ENCODE data around the gene NFILZ. TPM values are rescaled to one million over a fixed set of nuclear protein-coding genes. Genes with fewer than 3 reads are reported as not detected.
"Not testable (repeated sequence)": the region's sequence is repeated elsewhere in the genome, so short reads cannot be mapped to it uniquely, and the experiment has no call there.

NFILZ gene
- total RNA-seq, 1 experiment from 2014 or later: not detected

DNA sequence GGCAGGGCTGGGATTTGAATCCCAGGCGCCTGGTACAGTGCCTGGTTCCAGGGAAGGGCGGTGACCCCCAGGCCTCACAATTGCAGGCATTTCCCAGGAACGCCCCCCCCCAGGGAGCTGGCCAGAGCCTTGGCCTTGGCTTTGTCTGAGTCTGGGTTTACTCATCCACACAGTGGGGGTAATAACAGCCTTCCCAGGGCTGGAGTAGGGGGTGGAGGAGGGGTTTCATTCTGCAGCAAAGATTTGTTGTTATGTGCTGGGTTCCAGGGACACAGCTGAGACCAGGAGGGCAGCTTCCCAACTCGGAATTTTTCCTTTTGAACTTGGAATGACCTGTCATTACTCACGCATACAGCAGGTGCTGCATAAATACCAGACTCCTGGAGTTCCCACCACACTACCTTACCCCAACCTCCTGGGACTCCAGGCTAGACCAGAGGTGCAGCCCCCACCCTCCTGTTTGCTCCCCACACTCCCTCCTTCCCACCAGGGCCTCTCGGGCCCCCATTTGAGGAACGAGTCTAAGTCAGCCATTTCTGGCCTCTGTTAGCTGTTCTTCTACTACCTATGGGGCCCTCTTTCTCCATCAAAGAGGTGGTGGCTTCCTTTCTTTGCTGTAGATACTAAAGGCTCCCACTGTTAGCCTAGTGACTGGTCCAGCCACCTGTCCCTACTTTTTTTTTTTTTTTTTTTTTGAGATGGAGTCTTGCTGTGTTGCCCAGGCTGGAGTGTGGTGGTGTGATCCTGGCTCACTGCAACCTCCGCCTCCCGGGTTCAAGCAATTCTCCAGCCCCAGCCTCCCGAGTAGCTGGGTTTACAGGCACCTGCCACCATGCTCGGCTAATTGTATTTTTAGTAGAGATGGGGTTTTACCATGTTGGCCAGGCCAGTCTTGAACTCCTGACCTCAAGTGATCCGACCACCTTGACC lies 18.3 kb upstream of the NFILZ start:
- DNase-seq (ENCODE audit: low spot score): peak; percentile 88

DNA sequence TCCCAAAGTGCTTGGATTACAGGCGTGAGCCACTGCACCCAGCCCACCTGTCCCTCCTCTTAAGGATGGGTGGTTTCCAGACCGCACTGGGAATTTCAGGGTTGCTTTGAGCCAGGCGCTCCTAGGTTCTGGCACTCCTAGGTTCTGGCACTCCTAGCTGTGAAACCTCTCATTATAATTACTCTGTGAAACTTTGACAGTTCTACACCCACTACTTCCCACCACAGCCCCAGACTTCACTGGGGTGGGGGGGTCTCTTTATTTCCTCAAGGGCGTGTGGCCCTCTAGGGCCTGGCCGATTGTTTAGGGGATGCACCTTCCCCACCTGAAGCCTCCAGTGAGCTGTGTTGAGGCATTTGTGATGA lies 17.6 kb upstream of the NFILZ start:
- DNase-seq (ENCODE audit: low spot score): no peak

DNA sequence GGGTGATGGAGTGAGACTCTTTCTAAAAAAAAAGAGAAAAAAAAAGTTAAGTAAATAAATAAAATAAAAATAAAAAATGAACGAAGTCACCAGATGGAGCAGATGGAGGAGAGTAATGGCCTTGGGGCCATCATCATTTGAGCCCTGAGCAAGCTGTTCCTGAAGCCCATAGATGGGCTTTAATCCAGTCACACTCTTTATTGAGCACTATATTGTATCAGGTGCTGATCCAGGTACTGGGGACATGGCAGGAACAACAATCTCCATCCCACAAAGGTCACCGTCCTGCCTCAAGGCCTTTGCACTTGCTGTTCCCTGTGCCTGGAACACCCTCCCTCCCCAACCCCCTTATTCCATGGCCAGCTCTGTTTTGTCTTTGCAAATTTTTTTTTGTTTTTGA lies 16.0 kb upstream of the NFILZ start:
- DNase-seq (ENCODE audit: low spot score): no peak

DNA sequence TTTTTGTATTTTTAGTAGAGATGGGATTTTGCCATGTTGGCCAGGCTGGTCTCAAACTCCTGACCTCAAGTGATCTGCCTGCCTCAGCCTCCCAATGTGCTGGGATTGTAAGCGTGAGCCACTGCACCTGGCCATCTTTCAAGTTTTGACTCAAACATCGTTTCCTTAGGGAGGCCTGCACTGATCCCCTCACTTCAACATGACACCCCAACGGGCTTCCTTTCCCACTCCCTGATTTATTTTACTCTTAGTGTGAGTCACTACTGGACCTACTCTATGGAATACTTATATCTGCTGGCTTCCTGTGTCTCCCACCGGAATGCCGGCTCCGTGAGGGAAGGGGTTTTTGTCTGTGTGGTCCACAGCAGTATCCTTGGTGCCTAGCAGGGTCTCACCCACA lies 15.4 kb upstream of the NFILZ start:
- DNase-seq (ENCODE audit: low spot score): peak; percentile 93

DNA sequence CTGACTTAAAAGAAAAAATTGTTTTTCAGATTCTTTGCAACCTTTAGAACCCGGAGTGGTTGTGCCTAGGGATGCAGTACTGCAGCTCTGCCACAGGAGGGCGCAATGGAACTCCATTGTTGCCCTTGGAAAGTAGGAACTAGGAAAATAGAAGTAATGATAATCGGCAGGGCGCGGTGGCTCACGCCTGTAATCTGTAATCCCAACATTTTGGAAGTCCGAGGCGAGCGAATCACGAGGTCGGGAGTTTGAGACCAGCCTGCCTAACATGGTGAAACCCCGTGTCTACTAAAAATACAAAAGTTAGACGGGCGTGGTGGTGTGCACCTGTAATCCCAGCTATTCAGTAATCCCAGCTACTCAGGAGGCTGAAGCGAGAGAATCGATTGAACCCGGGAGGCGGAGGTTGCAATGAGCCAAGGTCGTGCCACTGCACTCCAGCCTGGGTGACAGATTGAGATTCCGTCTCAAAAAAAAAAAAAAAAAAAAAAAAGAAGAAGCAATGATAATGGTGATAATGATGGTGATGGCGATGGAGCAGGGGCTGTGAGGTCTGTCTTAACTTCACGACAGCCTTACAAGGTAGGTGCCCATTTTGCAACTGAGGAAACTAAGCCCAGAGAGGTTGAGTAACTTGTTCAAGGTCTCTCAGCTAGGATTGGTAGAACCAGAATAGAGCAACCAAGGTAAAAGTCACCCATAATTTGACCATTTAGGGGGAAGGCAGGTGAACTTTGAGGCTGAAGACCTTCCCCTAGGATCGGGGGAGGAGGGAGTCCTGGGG lies 14.4 kb upstream of the NFILZ start:
- DNase-seq (ENCODE audit: low spot score): peak; percentile 69

DNA sequence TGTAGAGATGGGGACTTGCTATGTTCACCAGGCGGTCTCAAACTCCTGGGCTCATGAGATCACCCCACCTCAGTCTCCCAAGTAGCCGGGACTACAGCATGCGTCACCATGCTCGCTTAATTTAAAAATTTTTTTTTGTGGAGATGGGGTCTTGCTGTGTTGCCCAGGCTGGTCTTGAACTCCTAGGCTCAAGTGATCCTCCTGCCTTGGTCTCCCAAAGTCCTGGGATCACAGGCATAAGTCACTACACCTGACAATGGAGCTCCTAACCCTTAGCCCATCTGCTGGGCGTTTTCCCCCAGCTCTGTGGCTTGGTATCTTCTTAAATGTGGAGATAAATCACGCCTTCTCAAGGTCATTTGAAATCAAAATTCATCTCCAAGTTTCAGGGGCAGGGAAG lies 13.6 kb upstream of the NFILZ start:
- DNase-seq (ENCODE audit: low spot score): no peak

DNA sequence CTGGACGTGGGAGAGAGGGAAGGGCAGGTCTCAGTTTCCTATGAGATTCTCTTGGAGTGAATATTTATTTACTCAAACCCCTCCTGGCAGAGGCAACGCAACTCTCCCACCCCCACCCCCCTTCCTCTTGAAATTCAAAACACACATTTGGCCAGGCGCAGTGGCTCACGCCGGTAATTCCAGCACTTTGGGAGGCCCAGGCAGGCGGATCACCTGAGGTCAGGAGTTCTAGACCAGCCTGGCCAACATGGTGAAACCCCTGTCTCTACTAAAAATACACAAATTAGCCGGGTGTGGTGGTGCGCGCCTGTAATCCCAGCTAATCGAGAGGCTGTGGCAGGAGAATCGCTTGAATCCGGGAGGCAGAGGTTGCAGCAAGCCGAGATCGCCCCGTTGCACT lies 13.1 kb upstream of the NFILZ start:
- DNase-seq (ENCODE audit: low spot score): not testable (repeated sequence)

DNA sequence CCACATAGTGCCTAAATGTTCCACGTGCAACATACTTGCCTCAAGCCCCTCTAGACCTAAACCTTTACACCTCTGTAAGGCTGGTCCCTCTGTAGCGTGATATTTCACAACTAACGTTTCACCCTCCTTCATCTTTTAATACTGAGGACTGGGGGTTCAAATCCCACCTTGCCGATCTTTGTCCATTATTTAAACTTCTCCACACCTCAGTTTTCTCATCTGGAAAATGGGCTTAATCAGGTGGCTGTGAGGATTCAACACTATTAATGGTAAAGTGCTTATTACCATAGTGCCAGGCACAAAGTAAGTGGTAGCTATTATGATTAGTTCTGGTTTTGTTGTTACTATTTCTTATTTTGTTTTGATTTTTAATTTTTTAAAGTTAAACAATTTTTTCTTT lies 12.4 kb upstream of the NFILZ start:
- no peak for DNase-seq (ENCODE audit: low spot score)

DNA sequence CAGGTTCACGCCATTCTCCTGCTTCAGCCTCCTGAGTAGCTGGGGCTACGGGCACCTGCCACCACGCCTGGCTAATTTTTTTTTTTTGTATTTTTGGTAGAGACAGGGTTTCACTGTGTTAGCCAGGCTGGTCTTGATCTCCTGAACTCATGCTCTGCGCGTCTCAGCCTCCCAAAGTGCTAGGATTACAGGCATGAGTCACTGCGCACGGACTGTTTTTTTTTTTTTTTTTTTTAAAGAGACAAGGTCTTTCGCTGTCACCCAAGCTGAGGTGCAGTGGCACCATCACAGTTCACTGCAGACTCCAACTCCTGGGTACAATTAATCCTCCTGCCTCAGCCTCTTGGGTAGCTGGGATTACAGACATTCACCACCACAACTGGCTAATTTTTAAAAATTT lies 11.7 kb upstream of the NFILZ start:
- no peak for DNase-seq (ENCODE audit: low spot score)

DNA sequence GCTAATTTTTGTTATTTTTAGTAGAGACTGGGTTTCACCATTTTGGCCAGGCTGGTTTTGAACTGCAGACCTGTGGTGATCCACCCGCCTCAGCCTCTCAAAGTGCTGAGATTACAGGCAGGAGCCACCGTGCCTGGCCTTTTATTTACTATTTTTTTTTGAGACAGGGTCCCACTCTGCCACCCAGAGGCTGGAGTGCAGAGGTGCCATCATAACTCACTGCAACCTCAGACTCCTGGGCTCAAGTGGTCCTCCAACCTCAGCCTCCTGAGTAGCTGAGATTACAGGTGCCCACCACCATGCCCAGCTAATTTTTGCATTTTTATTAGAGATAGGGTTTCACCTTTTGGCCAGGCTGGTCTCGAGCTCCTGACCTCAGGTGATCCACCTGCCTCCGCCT lies 7.5 kb upstream of the NFILZ start:
- not testable (repeated sequence) for DNase-seq (ENCODE audit: low spot score)

DNA sequence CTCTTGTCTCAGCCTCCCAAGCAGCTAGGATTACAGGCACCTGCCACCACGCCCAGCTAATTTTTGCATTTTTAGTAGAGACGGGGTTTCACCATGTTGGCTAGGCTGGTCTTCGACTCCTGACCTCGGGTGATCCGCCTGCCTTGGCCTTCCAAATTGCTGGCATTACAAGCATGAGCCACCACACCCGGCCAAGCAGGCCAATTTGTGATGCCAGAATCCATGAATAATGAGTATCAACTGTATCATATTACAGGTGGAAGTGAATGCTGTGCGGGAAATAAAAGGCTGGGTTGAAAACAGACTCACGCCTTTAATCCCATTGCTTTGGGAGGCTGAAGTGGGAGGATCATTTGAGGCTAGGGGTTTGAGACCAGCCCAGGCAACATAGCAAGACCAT lies 3.6 kb upstream of the NFILZ start:
- DNase-seq (ENCODE audit: low spot score): no peak

DNA sequence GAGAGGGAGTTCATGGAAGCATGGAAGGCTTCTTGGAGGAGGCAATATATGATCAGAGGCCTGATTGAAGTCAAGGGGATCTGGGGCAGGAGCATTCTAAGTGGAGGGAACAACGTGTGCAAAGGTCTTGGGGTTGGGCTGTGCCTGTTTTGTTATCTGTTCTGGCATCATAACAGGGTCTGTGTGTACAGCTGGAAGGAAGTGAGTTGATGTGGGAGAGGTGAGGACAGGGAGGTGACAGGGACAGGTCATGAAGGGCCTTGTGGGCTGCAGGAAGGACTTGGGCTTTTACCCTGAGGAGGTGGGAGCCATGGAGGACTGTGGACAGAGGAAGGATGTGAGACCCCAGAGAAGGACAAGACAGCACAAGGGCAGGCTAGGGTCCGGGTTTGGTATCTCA lies 1.2 kb upstream of the NFILZ start:
- no peak for DNase-seq (ENCODE audit: low spot score)

DNA sequence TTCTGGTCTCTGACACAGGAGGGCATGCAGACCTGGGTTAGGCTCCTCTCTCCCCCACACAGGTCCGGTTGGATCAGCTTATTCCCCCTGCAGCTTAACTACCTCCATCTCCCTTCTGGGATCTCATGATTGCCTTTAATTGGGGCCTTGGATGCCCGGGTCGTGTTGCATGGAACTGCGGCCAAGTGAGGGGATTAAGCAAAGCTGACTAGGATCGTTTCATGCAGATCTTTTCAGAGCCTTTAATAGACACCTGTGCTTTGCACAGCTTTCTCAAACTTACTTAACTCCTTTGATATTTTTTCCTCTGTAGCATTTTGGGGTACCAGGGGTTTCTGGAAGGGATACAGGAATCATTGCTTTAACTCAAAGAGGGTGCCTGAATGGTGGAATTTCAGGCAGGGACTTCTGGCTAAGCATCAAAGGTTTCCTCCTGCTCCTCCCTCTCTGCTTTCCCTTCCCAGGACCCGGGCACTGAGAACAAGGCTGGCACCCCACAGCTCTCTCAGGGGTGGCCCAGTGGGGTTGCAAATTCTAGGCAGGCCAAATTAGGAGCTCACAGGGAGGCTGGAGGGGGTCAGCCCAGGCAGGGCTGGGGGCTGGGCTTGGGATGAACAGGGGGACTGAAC lies 477 bp downstream of the NFILZ start:
- no peak for DNase-seq (ENCODE audit: low spot score)

DNA sequence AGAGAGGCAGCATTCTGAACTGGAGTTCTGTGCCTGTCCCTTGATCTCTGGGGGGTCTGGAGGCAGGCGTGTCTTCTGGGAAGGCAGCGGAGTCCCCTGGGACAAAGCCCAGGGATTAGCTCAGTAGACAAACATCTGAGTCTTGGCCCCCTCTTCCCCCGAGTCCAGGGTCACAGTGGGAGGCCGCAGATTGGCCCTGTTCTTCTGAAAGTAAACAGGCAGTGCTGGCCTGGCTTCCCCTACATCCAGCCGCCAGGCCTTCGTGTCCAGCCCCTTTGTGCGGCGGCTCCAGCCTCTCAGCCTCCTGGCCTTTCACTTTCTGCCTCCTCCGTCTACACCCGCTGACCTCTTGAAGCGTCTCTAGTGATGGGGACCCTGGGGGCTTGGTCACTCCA lies 989 bp downstream of the NFILZ start:
- no peak for DNase-seq (ENCODE audit: low spot score)

DNA sequence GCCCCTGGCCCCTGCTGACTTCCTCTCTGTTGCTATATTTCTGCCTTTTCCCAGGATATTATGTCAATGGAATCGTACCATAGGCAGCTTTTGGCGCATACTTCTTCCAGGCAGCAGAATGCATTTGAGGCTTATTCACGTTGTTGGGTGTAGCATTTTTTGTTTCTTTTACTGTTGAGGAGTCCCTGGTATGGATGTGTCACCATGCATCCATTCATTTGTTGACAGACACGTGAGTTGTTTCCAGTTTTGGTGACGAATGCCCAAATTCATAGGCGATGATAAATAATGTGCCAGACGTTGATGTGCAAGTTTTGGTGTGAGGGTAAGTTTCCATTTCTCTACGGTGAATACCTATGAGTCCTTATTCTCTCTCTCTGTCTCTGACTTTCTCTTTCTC lies 5.0 kb downstream of the NFILZ start:
- DNase-seq (ENCODE audit: low spot score): peak; percentile 86

DNA sequence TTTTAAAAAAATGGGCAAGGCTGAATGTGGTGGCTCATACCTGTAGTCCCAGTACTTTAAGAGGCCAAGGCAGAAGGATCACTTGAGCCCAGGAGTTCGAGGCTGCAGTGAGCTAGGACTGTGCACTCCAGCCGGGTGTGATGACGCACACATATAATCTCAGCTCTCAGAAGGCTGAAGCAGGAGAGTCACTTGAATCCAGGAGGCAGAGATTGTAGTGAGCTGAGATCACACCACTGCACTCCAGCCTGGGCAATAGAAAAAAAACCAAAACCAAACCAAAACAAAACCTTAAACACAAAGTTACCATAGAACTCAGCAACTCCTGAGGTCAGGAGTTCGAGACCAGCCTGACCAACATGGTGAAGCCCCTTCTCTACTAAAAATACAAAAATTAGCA lies 6.6 kb downstream of the NFILZ start:
- not testable (repeated sequence) for DNase-seq (ENCODE audit: low spot score)

DNA sequence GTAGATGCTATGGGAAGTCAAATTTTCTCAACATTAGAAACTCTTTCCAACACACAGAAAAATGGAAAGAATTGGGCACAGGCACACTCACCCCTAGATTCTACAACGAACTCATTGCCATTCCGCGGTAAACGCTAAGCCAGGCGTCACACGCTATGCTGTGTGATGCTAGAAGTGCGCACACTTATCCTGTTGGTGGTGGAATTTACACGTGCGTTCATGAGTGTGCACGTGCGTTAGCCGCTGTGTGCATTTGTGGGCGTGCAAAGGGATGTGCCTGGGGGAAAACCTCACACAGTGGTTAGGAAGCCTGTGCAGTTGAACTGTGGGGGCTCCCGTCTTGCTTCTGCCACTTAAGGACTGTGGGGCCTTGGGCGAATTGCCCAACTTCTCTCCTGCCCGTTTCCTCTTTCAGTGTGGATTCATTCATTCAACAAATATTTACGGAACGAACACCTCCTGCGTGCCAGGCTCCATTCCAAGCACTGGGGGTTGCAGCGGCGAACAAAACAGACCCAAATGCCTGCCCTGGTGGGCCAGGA lies 7.7 kb downstream of the NFILZ start:
- peak; percentile 67 for DNase-seq (ENCODE audit: low spot score)

DNA sequence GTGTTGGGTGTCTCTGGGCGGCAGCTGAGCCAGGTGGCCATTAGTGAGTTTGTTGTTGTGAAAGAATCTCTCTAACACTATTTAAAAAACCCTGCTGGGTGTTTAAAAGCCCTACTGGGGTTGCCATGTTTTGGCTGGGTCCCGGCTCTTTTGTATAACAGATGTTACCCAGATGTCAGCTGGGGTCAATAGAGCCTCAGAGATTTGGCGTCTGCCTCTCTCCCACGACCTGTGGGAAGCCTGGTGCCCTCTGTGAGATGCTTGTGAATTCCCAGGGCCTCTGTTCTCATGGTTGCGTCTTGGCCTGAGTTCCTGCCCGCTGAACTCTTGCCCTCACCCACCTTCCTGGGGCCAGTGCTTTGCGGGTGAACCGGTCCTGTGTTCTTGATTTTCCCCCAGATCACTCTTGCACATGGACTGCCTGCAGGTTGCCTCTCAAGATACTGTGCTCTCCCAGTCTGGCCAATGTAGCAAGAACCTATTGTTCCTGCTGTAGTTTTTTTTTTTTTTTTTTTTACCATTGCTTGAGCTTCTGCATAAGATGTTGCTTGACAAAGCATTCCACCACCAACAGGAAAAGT lies 9.5 kb downstream of the NFILZ start:
- no peak for DNase-seq (ENCODE audit: low spot score)

DNA sequence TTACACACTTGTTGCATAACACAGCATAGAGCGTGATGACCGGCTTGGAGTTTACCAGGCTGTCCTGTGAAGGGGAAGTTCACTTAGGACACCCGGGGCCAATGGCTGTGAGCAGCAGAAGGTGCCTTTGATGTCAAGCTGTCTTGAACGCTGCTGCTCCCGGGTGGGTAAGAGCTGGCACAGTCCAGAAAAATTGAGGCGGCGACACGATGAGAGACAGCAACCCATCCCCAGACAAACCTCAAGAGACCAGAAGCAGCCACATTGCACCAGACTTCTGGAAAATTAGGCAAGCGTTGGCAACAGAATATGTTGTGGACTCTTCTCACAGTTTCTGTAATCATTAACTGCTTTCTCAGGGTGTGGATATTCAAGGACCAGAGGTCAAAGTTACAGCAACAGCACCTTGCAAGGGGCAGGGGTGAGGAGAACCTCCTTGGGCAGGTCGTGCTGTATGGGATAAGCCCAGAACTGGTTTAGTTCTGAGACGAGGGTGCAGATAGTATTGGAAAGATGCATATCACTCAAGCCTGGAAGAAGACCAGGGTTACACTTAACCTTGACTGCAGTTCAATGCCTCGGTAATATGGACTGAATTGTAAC lies 10.1 kb downstream of the NFILZ start:
- no peak for DNase-seq (ENCODE audit: low spot score)

DNA sequence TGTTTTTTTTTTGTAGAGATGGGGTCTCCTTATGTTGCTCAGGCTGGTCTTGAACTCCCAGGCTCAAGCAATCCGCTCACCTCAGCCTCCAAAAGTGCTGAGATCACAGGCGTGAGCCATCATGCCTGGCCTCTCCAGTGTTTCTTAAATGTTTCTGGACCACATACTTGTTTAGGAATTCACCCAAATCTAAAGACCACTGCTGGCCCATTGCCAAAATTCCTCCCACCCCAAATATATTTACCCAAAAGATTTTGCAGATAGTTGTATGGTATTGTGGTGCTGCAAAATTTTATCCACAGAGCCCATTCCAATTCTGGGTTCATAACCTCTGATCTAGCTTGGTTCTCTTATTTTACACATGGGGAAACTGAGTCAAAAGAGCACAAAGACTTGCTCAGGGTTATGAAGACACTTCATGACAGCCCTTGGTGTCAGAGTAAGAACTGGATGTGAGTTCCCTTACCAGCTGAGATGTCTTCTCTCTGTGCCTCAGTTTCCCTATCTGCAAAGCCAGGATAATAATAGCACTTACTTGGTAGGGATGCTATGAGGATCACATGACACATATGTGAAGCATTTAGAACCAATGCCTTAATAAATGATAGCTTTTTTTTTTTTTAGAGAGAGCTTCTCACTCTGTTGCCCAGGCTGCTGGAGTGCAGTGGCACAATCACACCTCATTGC lies 10.9 kb downstream of the NFILZ start:
- no peak for DNase-seq (ENCODE audit: low spot score)
